Breast epithelium (tissue), 4 donors: Measurements from ENCODE around the gene ZAR1L. TPM values are rescaled to one million over a fixed set of nuclear protein-coding genes. Genes with fewer than 3 reads are reported as not detected.

Source experiments
- DNase-seq, 2 donors: peaks; one replicate each; pipeline ENCODE4 v3.0.0-alpha.2; 2019; ENCODE audit warnings: low spot score in 2 of 2
- H3K27ac ChIP-seq, 2 donors: fragments of 200-600 bp; sonication (generic) in 1 of 2; one replicate each; pipeline ENCODE4 v1.5.1; 2016 to 2019; ENCODE audit warnings: mild to moderate bottlenecking in 1 of 2
- H3K27me3 ChIP-seq, 2 donors: fragments of 200-600 bp; sonication (generic) in 1 of 2; one replicate each; pipeline versions ENCODE4 v1.5.1 to v1.6.0; 2017 to 2019; ENCODE audit warnings: control low read depth in 1 of 2, mild to moderate bottlenecking in 1 of 2
- H3K36me3 ChIP-seq: fragments of 200-600 bp; one replicate; pipeline ENCODE4 v1.5.1; 2019
- H3K4me1 ChIP-seq, 2 donors: fragments of 200-600 bp; sonication (generic); one replicate each; pipeline ENCODE4 v1.5.1; 2016 to 2019; ENCODE audit warnings: control low read depth in 1 of 2
- H3K4me3 ChIP-seq, 3 donors: fragments of 200-600 bp; sonication (generic); 1 replicate in 2 of 3; 2 replicates in 1 of 3; pipeline ENCODE4 v1.5.1; 2016 to 2019; ENCODE audit warnings: mild to moderate bottlenecking in 3 of 3, moderate library complexity in 2 of 3
- H3K9me3 ChIP-seq, 2 donors: fragments of 200-600 bp; sonication (generic) in 1 of 2; one replicate each; pipeline ENCODE4 v1.5.1; 2016 to 2019; ENCODE audit warnings: control low read depth in 1 of 2
- CTCF ChIP-seq, 3 donors: fragments of 450-650 bp; IDR thresholded peaks; one replicate each; pipeline ENCODE4 v1.5.1; 2016 to 2017; ENCODE audit warnings: antibody characterized with exemption in 3 of 3, mild to moderate bottlenecking in 3 of 3, moderate library complexity in 3 of 3
- POLR2A ChIP-seq: fragments of 450-650 bp; IDR thresholded peaks from one replicate; pipeline ENCODE4 v1.6.1; 2016; ENCODE audit warnings: antibody characterized with exemption, mild to moderate bottlenecking, moderate library complexity
- POLR2AphosphoS5 ChIP-seq, 3 donors: sonication (generic); formaldehyde crosslinking; IDR thresholded peaks; one replicate each; pipeline ENCODE4 v1.6.1; 2017; ENCODE audit warnings: antibody characterized with exemption in 3 of 3
- intact Hi-C: fragments of 100-400 bp; cut with DNase I; formaldehyde crosslinking; loops from one replicate; pipeline ENCODE4 v1.15.1; 2023; ENCODE audit warnings: low total_unique reads
- total RNA-seq, 3 donors: library from RNA; depleted of rRNA; stranded (reverse); fragments of >200 nt; gene quantifications; one replicate each; pipeline ENCODE4 v1.1.0, GENCODE V29; 2016

ZAR1L gene
- total RNA-seq, 3 donors from 2014 or later: not detected

- DNase-seq: no peak
- Histone ChIP-seq H3K27ac (no peak overlapping the region), H3K4me1 (no peaks in the 10 kb centered on the region), H3K27me3 (no peaks in the 10 kb centered on the region), H3K4me3 (no peak overlapping the region), H3K9me3 (no peaks in the 10 kb centered on the region), H3K36me3 (no peaks in the 10 kb centered on the region)
- TF ChIP-seq POLR2A (no peak), POLR2AphosphoS5 (IDR thresholded peaks at IDR 0.05) (no peak), CTCF (IDR thresholded peaks at IDR 0.05) (no peak)
- intact Hi-C loops: loop anchor here (5.0 kb wide), 1 partner anchor 1686 kb away; no protein-coding TSS in a partner anchor
Observed at GRCh38 chr13:32340914-32341313, 25.8 kb upstream of the ZAR1L start.

- intact Hi-C loops: no loop called here
- DNase-seq: no peak
Observed at GRCh38 chr13:32334671-32335070, 19.5 kb upstream of the ZAR1L start.

GRCh38 chr13:32330441-32330840 lies 15.3 kb upstream of the ZAR1L start:
- Histone ChIP-seq H3K4me1 (no peaks in the 10 kb centered on the region), H3K9me3 (no peaks in the 10 kb centered on the region), H3K27ac (no peak overlapping the region), H3K27me3 (no peaks in the 10 kb centered on the region), H3K36me3 (no peaks in the 10 kb centered on the region), H3K4me3 (no peak overlapping the region)
- DNase-seq: no peak
- no peak for TF ChIP-seq POLR2A
- no peak for TF ChIP-seq CTCF (IDR thresholded peaks at IDR 0.05)
- TF ChIP-seq POLR2AphosphoS5 (IDR thresholded peaks at IDR 0.05): no peak
- intact Hi-C loops: no loop called here

More at GRCh38 chr13:32334671-32335070, 19.5 kb upstream of the ZAR1L start:
- no peak overlapping the region for H3K4me3 ChIP-seq
- no peak for TF ChIP-seq POLR2A
- TF ChIP-seq CTCF (IDR thresholded peaks at IDR 0.05): no peak
- TF ChIP-seq POLR2AphosphoS5 (IDR thresholded peaks at IDR 0.05): no peak
- H3K36me3 ChIP-seq: no peaks in the 10 kb centered on the region
- no peaks in the 10 kb centered on the region for H3K9me3 ChIP-seq
- no peaks in the 10 kb centered on the region for H3K4me1 ChIP-seq
- H3K27ac ChIP-seq: no peak overlapping the region
- H3K27me3 ChIP-seq: no peaks in the 10 kb centered on the region

- DNase-seq: no peak
- Histone ChIP-seq H3K36me3 (no peaks in the 10 kb centered on the region), H3K27ac (no peak overlapping the region), H3K9me3 (no peaks in the 10 kb centered on the region), H3K4me3 (no peak overlapping the region), H3K27me3 (no peaks in the 10 kb centered on the region), H3K4me1 (no peaks in the 10 kb centered on the region)
- intact Hi-C loops: no loop called here
- TF ChIP-seq POLR2AphosphoS5 (IDR thresholded peaks at IDR 0.05): no peak
Observed at GRCh38 chr13:32323912-32324311, 8.7 kb upstream of the ZAR1L start.

- TF ChIP-seq POLR2AphosphoS5 (IDR thresholded peaks at IDR 0.05) (no peak), POLR2A (no peak), CTCF (IDR thresholded peaks at IDR 0.05) (no peak)
- intact Hi-C loops: no loop called here
Observed at GRCh38 chr13:32320528-32320927, 5.4 kb upstream of the ZAR1L start.

More at GRCh38 chr13:32320528-32320927, 5.4 kb upstream of the ZAR1L start:
- H3K27ac ChIP-seq: no peak overlapping the region
- H3K4me3 ChIP-seq: no peak overlapping the region
- H3K4me1 ChIP-seq: no peaks in the 10 kb centered on the region
- no peaks in the 10 kb centered on the region for H3K9me3 ChIP-seq
- DNase-seq: no peak
- no peaks in the 10 kb centered on the region for H3K36me3 ChIP-seq
- no peaks in the 10 kb centered on the region for H3K27me3 ChIP-seq
